ENCODE results near the gene IP6K2. TPM values are rescaled to one million over a fixed set of nuclear protein-coding genes. Genes with fewer than 3 reads are reported as not detected.

The IP6K2 gene
- total and polyA plus RNA-seq, 2 experiments from 2014 or later, result 97.0 to 97.4 TPM

- H3K27ac ChIP-seq (ENCODE audit: low read depth), result no peak overlapping the region
- H3F3A ChIP-seq (replicated peaks; ENCODE audit: low read depth), result peaks cover 43% of the 10 kb centered on the region
- Mint-ChIP-seq H3K27me3 (ENCODE audit: insufficient read depth, low read depth, poor library complexity) (peaks cover 35% of the 10 kb centered on the region), H3K4me1 (peaks cover 20% of the 10 kb centered on the region), H3K9me3 (peaks cover 4% of the 10 kb centered on the region; the same call in 2 of the 3 replicates), H3K36me3 (ENCODE audit: low read depth) (peaks cover 37% of the 10 kb centered on the region), H3K27ac (no peak overlapping the region), H3K4me3 (peak overlapping the region; percentile 78)
- no peaks in the 10 kb centered on the region for H3K36me3 ChIP-seq (ENCODE audit: insufficient read depth)
- no peak for TF ChIP-seq EZH2phosphoT487 (IDR thresholded peaks at IDR 0.05; ENCODE audit: unreplicated experiment)
- TF ChIP-seq, protein P1, sequence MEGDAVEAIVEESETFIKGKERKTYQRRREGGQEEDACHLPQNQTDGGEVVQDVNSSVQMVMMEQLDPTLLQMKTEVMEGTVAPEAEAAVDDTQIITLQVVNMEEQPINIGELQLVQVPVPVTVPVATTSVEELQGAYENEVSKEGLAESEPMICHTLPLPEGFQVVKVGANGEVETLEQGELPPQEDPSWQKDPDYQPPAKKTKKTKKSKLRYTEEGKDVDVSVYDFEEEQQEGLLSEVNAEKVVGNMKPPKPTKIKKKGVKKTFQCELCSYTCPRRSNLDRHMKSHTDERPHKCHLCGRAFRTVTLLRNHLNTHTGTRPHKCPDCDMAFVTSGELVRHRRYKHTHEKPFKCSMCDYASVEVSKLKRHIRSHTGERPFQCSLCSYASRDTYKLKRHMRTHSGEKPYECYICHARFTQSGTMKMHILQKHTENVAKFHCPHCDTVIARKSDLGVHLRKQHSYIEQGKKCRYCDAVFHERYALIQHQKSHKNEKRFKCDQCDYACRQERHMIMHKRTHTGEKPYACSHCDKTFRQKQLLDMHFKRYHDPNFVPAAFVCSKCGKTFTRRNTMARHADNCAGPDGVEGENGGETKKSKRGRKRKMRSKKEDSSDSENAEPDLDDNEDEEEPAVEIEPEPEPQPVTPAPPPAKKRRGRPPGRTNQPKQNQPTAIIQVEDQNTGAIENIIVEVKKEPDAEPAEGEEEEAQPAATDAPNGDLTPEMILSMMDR (conservative IDR thresholded peaks at IDR 0.05; ENCODE audit: low read depth in 2 of 2), result no peak
- no peak for TF ChIP-seq ZNF331 (CRISPR knock-in tag; IDR thresholded peaks at IDR 0.05; ENCODE audit: low read depth)
- TF ChIP-seq EZH2 (IDR thresholded peaks at IDR 0.05; ENCODE audit: low read depth, unreplicated experiment), result no peak
- TF ChIP-seq NANOG (IDR thresholded peaks at IDR 0.05; ENCODE audit: borderline replicate concordance), result no peak
- no peak for TF ChIP-seq ZNF114 (CRISPR knock-in tag; IDR thresholded peaks at IDR 0.05)
- TF ChIP-seq JUNB (IDR thresholded peaks at IDR 0.05; ENCODE audit: unreplicated experiment), result no peak
- no peak for TF ChIP-seq REST (IDR thresholded peaks at IDR 0.05; ENCODE audit: unreplicated experiment)
- TF ChIP-seq, protein P2, sequence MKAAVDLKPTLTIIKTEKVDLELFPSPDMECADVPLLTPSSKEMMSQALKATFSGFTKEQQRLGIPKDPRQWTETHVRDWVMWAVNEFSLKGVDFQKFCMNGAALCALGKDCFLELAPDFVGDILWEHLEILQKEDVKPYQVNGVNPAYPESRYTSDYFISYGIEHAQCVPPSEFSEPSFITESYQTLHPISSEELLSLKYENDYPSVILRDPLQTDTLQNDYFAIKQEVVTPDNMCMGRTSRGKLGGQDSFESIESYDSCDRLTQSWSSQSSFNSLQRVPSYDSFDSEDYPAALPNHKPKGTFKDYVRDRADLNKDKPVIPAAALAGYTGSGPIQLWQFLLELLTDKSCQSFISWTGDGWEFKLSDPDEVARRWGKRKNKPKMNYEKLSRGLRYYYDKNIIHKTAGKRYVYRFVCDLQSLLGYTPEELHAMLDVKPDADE (IDR thresholded peaks at IDR 0.05), result no peak
- TF ChIP-seq ZNF462 (CRISPR knock-in tag; IDR thresholded peaks at IDR 0.05), result no peak
- TF ChIP-seq CREB1 (CRISPR knock-in tag; IDR thresholded peaks at IDR 0.05; ENCODE audit: low read depth), result no peak
- no peak for TF ChIP-seq STAT1 (IDR thresholded peaks at IDR 0.05; ENCODE audit: unreplicated experiment)
- no peak for TF ChIP-seq POLR2AphosphoS5 (IDR thresholded peaks at IDR 0.05; ENCODE audit: low read depth)
- H3K9me2 ChIP-seq (ENCODE audit: insufficient read depth), result no peaks in the 10 kb centered on the region
- no peaks in the 10 kb centered on the region; the same call in 1 of the 2 replicates for H3K4me1 ChIP-seq (ENCODE audit: insufficient read depth)
- H3K4me3 ChIP-seq, result peak overlapping the region; percentile 73
- no peak for ATAC-seq
- H4K20me1 ChIP-seq (replicated peaks; ENCODE audit: insufficient read depth), result peaks cover 9% of the 10 kb centered on the region
- H3K4me2 ChIP-seq, result peak overlapping the region; percentile 95
- H2AFZ ChIP-seq, result 0 out of 2 replicates have a peak overlapping the region, but pooled peaks have one; percentile 18
- H3K79me2 ChIP-seq (replicated peaks; ENCODE audit: insufficient read depth), result no peaks in the 10 kb centered on the region
- peak; percentile 19 for DNase-seq (ENCODE audit: low spot score)
- H3K27me3 ChIP-seq (ENCODE audit: insufficient read depth), result no peaks in the 10 kb centered on the region
These were observed 56.1 kb downstream of the IP6K2 start for GRCh38 chr3:48660800-48661400.

Measured in GM23338 (cell line).